H1 (cell line): ENCODE data around the gene MARCHF2. TPM values are rescaled to one million over a fixed set of nuclear protein-coding genes. Genes with fewer than 3 reads are reported as not detected.

Experiments used
- CTCF ChIA-PET: fragments of 300-600 bp; sonication (Branson Sonifier 250); formaldehyde crosslinking; loops from one replicate; lab custom pipeline; 2021; ENCODE audit not compliant: partially characterized antibody; lab: Charles Lee
- POLR2A ChIA-PET: fragments of 300-600 bp; sonication (Branson Sonifier 250); formaldehyde crosslinking; loops from one replicate; lab custom pipeline; 2021; ENCODE audit warnings: inconsistent platforms; ENCODE audit not compliant: partially characterized antibody; lab: Charles Lee
- DNase-seq, 2 experiments: peaks; one replicate each; pipeline versions ENCODE4 v3.0.0 to v3.0.0-alpha.2; 2010 to 2022; ENCODE audit warnings: low spot score in 2 of 2, low read depth in 1 of 2, mixed read lengths in 1 of 2
- FAIRE-seq: peaks from 2 replicates; lab custom pipeline; 2011; peaks lifted over from hg19 to GRCh38; lab: Jason Lieb, UNC
- H2AFZ ChIP-seq: 2 replicates; pipeline ENCODE4 v1.8.1; 2012; ENCODE audit warnings: low read length, inconsistent platforms
- H2AK5ac ChIP-seq: 2 replicates; pipeline ENCODE4 v1.6.1; 2013; ENCODE audit warnings: low read depth, low read length
- H2BK120ac ChIP-seq: replicated peaks from 2 replicates; pipeline ENCODE3; 2013; ENCODE audit warnings: low read depth, low read length, inconsistent platforms
- H2BK12ac ChIP-seq: 2 replicates; pipeline ENCODE4 v1.6.1; 2013; ENCODE audit warnings: low read depth, low read length
- H2BK15ac ChIP-seq: 2 replicates; pipeline ENCODE4 v1.6.1; 2013; ENCODE audit warnings: low read length
- H2BK20ac ChIP-seq: 2 replicates; pipeline ENCODE4 v1.6.1; 2013; ENCODE audit warnings: low read length
- H2BK5ac ChIP-seq: 2 replicates; pipeline ENCODE4 v1.6.1; 2013; ENCODE audit warnings: low read depth, low read length
- H3K14ac ChIP-seq: 2 replicates; pipeline ENCODE4 v1.6.1; 2013; ENCODE audit warnings: inconsistent platforms; ENCODE audit not compliant: insufficient read length
- H3K18ac ChIP-seq: 2 replicates; pipeline ENCODE4 v1.6.1; 2013; ENCODE audit warnings: low read length; ENCODE audit errors: extremely low read depth
- H3K23ac ChIP-seq: 2 replicates; pipeline ENCODE4 v1.6.1; 2013; ENCODE audit warnings: inconsistent platforms; ENCODE audit not compliant: insufficient read length
- H3K23me2 ChIP-seq: 2 replicates; pipeline ENCODE4 v1.6.1; 2013; ENCODE audit warnings: low read depth, low read length
- H3K27ac ChIP-seq: 2 replicates; pipeline ENCODE4 v1.6.1; 2011; ENCODE audit warnings: low read depth, low read length, inconsistent platforms
- H3K27me3 ChIP-seq, 4 experiments: replicated peaks in 1 of 4; 1 replicate in 1 of 4; 2 replicates in 3 of 4; pipeline versions ENCODE4 v1.6.1 to v1.8.1; 2011 to 2013; ENCODE audit warnings: low read length in 3 of 4, mild to moderate bottlenecking in 3 of 4, inconsistent platforms in 2 of 4, mixed read lengths in 2 of 4, moderate library complexity in 1 of 4; ENCODE audit not compliant: control insufficient read depth in 3 of 4, insufficient read depth in 3 of 4; ENCODE audit errors: extremely low read depth in 1 of 4
- H3K36me3 ChIP-seq, 4 experiments: 2 replicates each; pipeline versions ENCODE4 v1.6.1 to v1.8.1; 2011 to 2013; ENCODE audit warnings: mild to moderate bottlenecking in 4 of 4, low read length in 3 of 4, moderate library complexity in 2 of 4, control low read depth in 1 of 4, inconsistent platforms in 1 of 4; ENCODE audit not compliant: insufficient read depth in 4 of 4, control insufficient read depth in 2 of 4
- H3K4ac ChIP-seq: replicated peaks from 2 replicates; pipeline ENCODE3; 2013; ENCODE audit warnings: low read length, low read depth, mixed read lengths, inconsistent platforms; ENCODE audit not compliant: insufficient read length
- H3K4me1 ChIP-seq, 4 experiments: replicated peaks in 1 of 4; 1 replicate in 1 of 4; 2 replicates in 3 of 4; pipeline versions ENCODE4 v1.6.1 to v1.8.1; 2011 to 2013; ENCODE audit warnings: low read length in 3 of 4, inconsistent platforms in 2 of 4, mixed read lengths in 1 of 4; ENCODE audit not compliant: insufficient read depth in 4 of 4, control insufficient read depth in 3 of 4
- H3K4me2 ChIP-seq, 2 experiments: 2 replicates each; pipeline versions ENCODE4 v1.6.1 to v1.8.1; 2011 to 2013; ENCODE audit warnings: low read depth in 2 of 2, low read length in 2 of 2, control low read depth in 1 of 2, inconsistent platforms in 1 of 2, mild to moderate bottlenecking in 1 of 2; ENCODE audit not compliant: insufficient read depth in 1 of 2
- H3K4me3 ChIP-seq, 4 experiments: fragments of 200-600, 300-600 bp in 1 of 4; sonication (generic), shearing (Covaris generic), sonication (Bioruptor Twin) in 1 of 4; 2 replicates each; pipeline versions ENCODE4 v1.5.1 to v1.8.1; 2011 to 2016; ENCODE audit warnings: low read length in 4 of 4, low read depth in 3 of 4, control low read depth in 2 of 4, inconsistent platforms in 2 of 4, mild to moderate bottlenecking in 2 of 4, mixed read lengths in 1 of 4, moderate library complexity in 1 of 4; ENCODE audit not compliant: insufficient read depth in 2 of 4; ENCODE audit errors: extremely low read depth in 1 of 4
- H3K56ac ChIP-seq: replicated peaks from 2 replicates; pipeline ENCODE3; 2013; ENCODE audit warnings: low read depth, mild to moderate bottlenecking, mixed read lengths, low read length, inconsistent platforms; ENCODE audit not compliant: insufficient read length
- H3K79me1 ChIP-seq: 2 replicates; pipeline ENCODE4 v1.6.1; 2013; ENCODE audit warnings: low read depth, low read length, control low read depth
- H3K79me2 ChIP-seq, 2 experiments: 2 replicates each; pipeline versions ENCODE4 v1.6.1 to v1.8.1; 2012 to 2013; ENCODE audit warnings: low read length in 2 of 2, mild to moderate bottlenecking in 2 of 2, inconsistent platforms in 1 of 2; ENCODE audit not compliant: insufficient read depth in 2 of 2, control insufficient read depth in 1 of 2
- H3K9ac ChIP-seq, 4 experiments: replicated peaks in 1 of 4; 1 replicate in 1 of 4; 2 replicates in 3 of 4; pipeline versions ENCODE4 v1.6.1 to v1.8.1; 2011 to 2013; ENCODE audit warnings: low read depth in 3 of 4, low read length in 3 of 4, control low read depth in 2 of 4, mild to moderate bottlenecking in 2 of 4, moderate library complexity in 2 of 4, inconsistent platforms in 1 of 4; ENCODE audit errors: extremely low read depth in 1 of 4
- H3K9me3 ChIP-seq, 2 experiments: 2 replicates each; pipeline versions ENCODE4 v1.6.1 to v1.8.1; 2012 to 2013; ENCODE audit warnings: mild to moderate bottlenecking in 2 of 2, moderate library complexity in 2 of 2, control low read depth in 1 of 2, inconsistent platforms in 1 of 2, low read depth in 1 of 2, low read length in 1 of 2, mixed read lengths in 1 of 2; ENCODE audit not compliant: insufficient read depth in 2 of 2
- H4K20me1 ChIP-seq, 2 experiments: replicated peaks in 1 of 2; 2 replicates each; pipeline versions ENCODE3 to v1.8.1; 2011 to 2013; ENCODE audit warnings: inconsistent platforms in 2 of 2, low read length in 2 of 2, mild to moderate bottlenecking in 1 of 2; ENCODE audit not compliant: insufficient read depth in 2 of 2, control insufficient read depth in 1 of 2
- H4K5ac ChIP-seq: 2 replicates; pipeline ENCODE4 v1.6.1; 2013; ENCODE audit warnings: low read length, low read depth, mixed read lengths, inconsistent platforms; ENCODE audit not compliant: insufficient read length
- H4K8ac ChIP-seq: 2 replicates; pipeline ENCODE4 v1.8.0; 2013; ENCODE audit warnings: mild to moderate bottlenecking, moderate library complexity, low read length, inconsistent platforms; ENCODE audit not compliant: insufficient read depth; ENCODE audit errors: extremely low read depth
- H4K91ac ChIP-seq: replicated peaks from 2 replicates; pipeline ENCODE3; 2013; ENCODE audit warnings: low read length, mixed read lengths, inconsistent platforms; ENCODE audit not compliant: insufficient read length
- ASH2L ChIP-seq: fragments of 200-600, 300-600 bp; sonication (generic); IDR thresholded peaks from one replicate; pipeline ENCODE4 v1.7.1; 2017; ENCODE audit warnings: low read length
- CBX5 ChIP-seq: fragments of 300-800, 300-1000 bp; sonication (generic); IDR thresholded peaks from 2 replicates; pipeline ENCODE4 v1.7.1; 2016; ENCODE audit warnings: antibody characterized with exemption, low read length, low read depth
- CBX8 ChIP-seq: fragments of 300-800, 300-1000 bp; sonication (generic); IDR thresholded peaks from 2 replicates; pipeline ENCODE4 v1.7.1; 2016; ENCODE audit warnings: low read depth, low read length, borderline replicate concordance
- CREB1 ChIP-seq: IDR thresholded peaks from 2 replicates; pipeline ENCODE4 v1.6.1; 2012; ENCODE audit warnings: inconsistent platforms
- JUN ChIP-seq: IDR thresholded peaks from 2 replicates; pipeline ENCODE4 v1.6.1; 2011; ENCODE audit warnings: low read depth, mild to moderate bottlenecking, improper control_type of control experiment, low read length
- KDM4A ChIP-seq: IDR thresholded peaks from one replicate; pipeline ENCODE4 v1.7.1; 2012; ENCODE audit warnings: low read depth, mild to moderate bottlenecking, moderate library complexity, low read length, inconsistent platforms; ENCODE audit not compliant: severe bottlenecking
- RAD21 ChIP-seq, 2 experiments: IDR thresholded peaks in 1 of 2; conservative IDR thresholded peaks in 1 of 2; 2 replicates each; pipeline ENCODE4 v1.6.1; 2011; ENCODE audit warnings: low read depth in 2 of 2, low read length in 2 of 2, improper control_type of control experiment in 1 of 2, inconsistent platforms in 1 of 2, mild to moderate bottlenecking in 1 of 2, moderate library complexity in 1 of 2
- TCF12 ChIP-seq: IDR thresholded peaks from 2 replicates; pipeline ENCODE4 v1.6.1; 2011; ENCODE audit warnings: low read depth, mild to moderate bottlenecking, low read length
- WGBS, 2 experiments: shearing (Covaris generic) in 1 of 2; methylation state at CpG; one replicate each; pipeline versions ENCODE4 v1.1.6 to v1.1.7; 2013 to 2015; ENCODE audit warnings: low lambda C conversion rate in 2 of 2, mixed read lengths in 2 of 2, inconsistent platforms in 1 of 2, low coverage in 1 of 2, missing lambda C conversion rate in 1 of 2; ENCODE audit not compliant: insufficient replicate concordance in 2 of 2, insufficient coverage in 1 of 2, insufficient read length in 1 of 2; ENCODE audit errors: extremely low coverage in 1 of 2, missing lambda C conversion rate in 1 of 2; 5-methylcytosine and 5-hydroxymethylcytosine counted together
- polyA plus RNA-seq, 7 experiments: library from polyadenylated mRNA; depleted of rRNA in 3 of 7; stranded (reverse) in 5 of 7; unstranded in 2 of 7; fragments of >200 nt in 5 of 7; fragments of 200-250 nt in 2 of 7; gene quantifications; 1 replicate in 5 of 7; 2 replicates in 1 of 7; 4 replicates in 1 of 7; pipeline versions ENCODE4 v1.2.1 to v1.2.3, GENCODE V29; 2011 to 2013; ENCODE audit warnings: missing spikeins in 2 of 7, mixed read lengths in 2 of 7
- total RNA-seq: library from RNA; stranded (reverse); fragmentation: NEBNext Ultra II Directional; extraction: Animal tissue kit (Norgen Biotek cat#: 25700); gene quantifications from 2 replicates; pipeline ENCODE4 v1.2.1, GENCODE V29; 2021
- TF ChIP-seq, protein P1 (sequence below), 3 experiments: IDR thresholded peaks; 1 replicate in 2 of 3; 2 replicates in 1 of 3; pipeline versions ENCODE4 v1.5.1 to v1.6.1; 2011; ENCODE audit warnings: low read length in 3 of 3, mild to moderate bottlenecking in 3 of 3, inconsistent platforms in 2 of 3, low read depth in 1 of 3, moderate library complexity in 1 of 3; ENCODE audit not compliant: insufficient read depth in 1 of 3; ENCODE audit errors: control extremely low read depth in 1 of 3

MARCHF2 gene
- total and polyA plus RNA-seq, 2 of the 8 experiments (the other 6 are each of a cell fraction or from before 2014, with no cell fraction given), result 18.5 to 46.2 TPM

DNA sequence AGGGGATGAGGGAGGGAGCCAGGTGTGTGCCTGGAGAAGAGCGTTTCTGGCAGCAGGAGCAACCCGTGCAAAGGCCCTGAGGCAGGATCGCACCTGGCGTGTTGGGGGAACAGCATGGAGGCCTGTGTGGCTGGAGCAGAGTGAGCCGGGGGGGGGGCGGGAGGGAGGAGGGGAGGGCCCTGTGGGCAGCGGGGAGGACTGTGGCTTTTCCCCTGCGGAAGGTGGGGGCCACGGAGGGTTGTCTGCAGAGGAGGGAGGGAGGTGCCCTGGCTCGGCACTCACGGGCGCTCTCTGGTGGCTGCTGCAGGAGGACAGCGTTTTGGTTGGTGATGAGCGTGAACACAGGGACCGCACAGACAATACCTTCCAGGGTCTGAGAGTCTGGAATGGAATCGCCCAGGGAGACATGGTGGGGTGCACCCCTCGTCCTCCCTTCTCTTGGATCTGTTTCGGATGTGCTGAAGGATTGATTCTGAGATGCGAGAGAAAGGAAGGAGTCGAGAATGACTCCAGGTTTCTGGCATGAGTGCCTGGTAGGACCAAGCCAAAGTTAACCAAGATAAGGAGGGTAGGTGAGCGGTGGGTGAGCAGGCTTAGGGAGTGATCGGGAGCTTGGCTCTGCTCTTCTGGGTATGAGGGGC, 16.4 kb upstream of the MARCHF2 start:
- H3K79me1 ChIP-seq, result peaks cover 32% of the 10 kb centered on the region
- H4K8ac ChIP-seq, result no peak overlapping the region
- H2BK5ac ChIP-seq, result no peak overlapping the region
- no peak overlapping the region; a peak in 1 of 4 replicates for H3K4me2 ChIP-seq
- H2BK12ac ChIP-seq, result no peak overlapping the region
- H2BK15ac ChIP-seq, result no peak overlapping the region
- no peak for FAIRE-seq
- no peak overlapping the region for H2BK120ac ChIP-seq
- peak overlapping the region; percentile 83 for H3K18ac ChIP-seq
- no peaks in the 10 kb centered on the region for H3K27me3 ChIP-seq
- H3K4ac ChIP-seq, result no peak overlapping the region
- POLR2A ChIA-PET, result interaction anchor here (1.0 to 1.8 kb wide), 7 partner anchors 31 to 95 kb away, joined by 3 to 6 read pairs (median 3); partner anchors contain the start of gene KANK3
- no peaks in the 10 kb centered on the region for H3K23me2 ChIP-seq
- DNase-seq, result peak in 1 of 2 experiments; percentile 90
- no peak overlapping the region for H2AK5ac ChIP-seq
- H3K36me3 ChIP-seq, result no peaks in the 10 kb centered on the region; a peak in 3 of 8 replicates
- no peak overlapping the region for H3K23ac ChIP-seq
- no peak overlapping the region for H3K14ac ChIP-seq
- no peak overlapping the region for H4K91ac ChIP-seq
- H3K27ac ChIP-seq, result no peak overlapping the region; the same call in 1 of the 2 replicates
- no peak overlapping the region for H3K9ac ChIP-seq
- no peak overlapping the region for H4K5ac ChIP-seq
- no peaks in the 10 kb centered on the region for H3K9me3 ChIP-seq
- peaks cover 7 to 34% of the 10 kb centered on the region in 2 experiments for H4K20me1 ChIP-seq
- 66% methylated on average over 11 of the region's 22 CpGs; no CpG with 5 or more reads in 1 of the 2 experiments for WGBS, 2 experiments
- no peak overlapping the region for H2AFZ ChIP-seq
- peaks cover 0 to 68% of the 10 kb centered on the region in 2 experiments for H3K79me2 ChIP-seq
- H3K4me1 ChIP-seq, result peaks cover 0 to 1% (median 0%) of the 10 kb centered on the region in 4 experiments; a peak in 3 of 7 replicates
- H2BK20ac ChIP-seq, result no peak overlapping the region
- H3K56ac ChIP-seq, result no peak overlapping the region
- H3K4me3 ChIP-seq, result no peak overlapping the region
- CTCF ChIA-PET, result interaction anchor here (1.0 to 2.9 kb wide), 8 partner anchors 15 to 119 kb away, joined by 3 to 39 read pairs (median 4); no protein-coding TSS in a partner anchor
- no peak for TF ChIP-seq CBX8
- 0 out of 2 replicates have a peak, but pooled peaks have one; percentile 25 for TF ChIP-seq CREB1
- TF ChIP-seq, protein P1, sequence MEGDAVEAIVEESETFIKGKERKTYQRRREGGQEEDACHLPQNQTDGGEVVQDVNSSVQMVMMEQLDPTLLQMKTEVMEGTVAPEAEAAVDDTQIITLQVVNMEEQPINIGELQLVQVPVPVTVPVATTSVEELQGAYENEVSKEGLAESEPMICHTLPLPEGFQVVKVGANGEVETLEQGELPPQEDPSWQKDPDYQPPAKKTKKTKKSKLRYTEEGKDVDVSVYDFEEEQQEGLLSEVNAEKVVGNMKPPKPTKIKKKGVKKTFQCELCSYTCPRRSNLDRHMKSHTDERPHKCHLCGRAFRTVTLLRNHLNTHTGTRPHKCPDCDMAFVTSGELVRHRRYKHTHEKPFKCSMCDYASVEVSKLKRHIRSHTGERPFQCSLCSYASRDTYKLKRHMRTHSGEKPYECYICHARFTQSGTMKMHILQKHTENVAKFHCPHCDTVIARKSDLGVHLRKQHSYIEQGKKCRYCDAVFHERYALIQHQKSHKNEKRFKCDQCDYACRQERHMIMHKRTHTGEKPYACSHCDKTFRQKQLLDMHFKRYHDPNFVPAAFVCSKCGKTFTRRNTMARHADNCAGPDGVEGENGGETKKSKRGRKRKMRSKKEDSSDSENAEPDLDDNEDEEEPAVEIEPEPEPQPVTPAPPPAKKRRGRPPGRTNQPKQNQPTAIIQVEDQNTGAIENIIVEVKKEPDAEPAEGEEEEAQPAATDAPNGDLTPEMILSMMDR (IDR thresholded peaks at IDR 0.05; ENCODE audit: control extremely low read depth in 1 of 3, insufficient read depth in 1 of 3, low read depth in 1 of 3, low read length in 3 of 3), result peak; percentile 85 to 90 (median 87)
- no peak for TF ChIP-seq KDM4A
- TF ChIP-seq CBX5, result no peak
- TF ChIP-seq RAD21 (IDR thresholded peaks at IDR 0.05 in 1 of 2, conservative IDR thresholded peaks at IDR 0.05 in 1 of 2; ENCODE audit: low read depth in 2 of 2, low read length in 2 of 2), result peak; percentile 64 to 71
- TF ChIP-seq JUN, result no peak
- TF ChIP-seq TCF12, result no peak
- TF ChIP-seq ASH2L, result no peak
